CD4-positive, alpha-beta T cell (primary cell): ENCODE data around the gene WT1. TPM values are rescaled to one million over a fixed set of nuclear protein-coding genes. Genes with fewer than 3 reads are reported as not detected.

Source experiments
- ATAC-seq: fragments of 200-7000 bp; cut with Tn5 transposase; one replicate; pipeline ENCODE4 v1.10.0; 2022; ENCODE audit warnings: mild to moderate bottlenecking; ENCODE audit not compliant: poor library complexity
- CTCF ChIA-PET: fragments of 350-600 bp; sonication (Branson Sonifier 250); formaldehyde crosslinking; loops from one replicate; lab custom pipeline; 2021; ENCODE audit warnings: antibody characterized with exemption, inconsistent platforms; lab: Charles Lee
- POLR2A ChIA-PET: fragments of 350-600 bp; sonication (Branson Sonifier 250); formaldehyde crosslinking; loops from one replicate; lab custom pipeline; 2021; ENCODE audit warnings: antibody characterized with exemption, inconsistent platforms; lab: Charles Lee
- DNase-seq, 14 experiments: peaks; one replicate each; pipeline ENCODE4 v3.0.0-alpha.2; 2013 to 2020; ENCODE audit warnings: mixed read lengths in 2 of 14
- H3K27ac ChIP-seq, 2 donors: one replicate each; pipeline versions ENCODE4 v1.5.1 to v1.7.0; 2013; ENCODE audit warnings: low read length in 2 of 2, low read depth in 1 of 2, mild to moderate bottlenecking in 1 of 2
- H3K27me3 ChIP-seq, 2 experiments: 1 replicate in 1 of 2; 2 replicates in 1 of 2; pipeline versions ENCODE4 v1.6.1 to v1.7.0; 2013; ENCODE audit warnings: low read length in 2 of 2, control low read depth in 1 of 2, mild to moderate bottlenecking in 1 of 2, moderate library complexity in 1 of 2; ENCODE audit not compliant: insufficient read depth in 2 of 2, control insufficient read depth in 1 of 2
- H3K36me3 ChIP-seq: one replicate; pipeline ENCODE4 v1.6.1; 2013; ENCODE audit warnings: low read length, control low read depth; ENCODE audit not compliant: insufficient read depth
- H3K4me1 ChIP-seq: one replicate; pipeline ENCODE4 v1.6.1; 2013; ENCODE audit warnings: low read length, control low read depth; ENCODE audit not compliant: insufficient read depth
- H3K4me3 ChIP-seq: one replicate; pipeline ENCODE4 v1.5.1; 2013; ENCODE audit warnings: mild to moderate bottlenecking, low read length, moderate library complexity
- H3K9me3 ChIP-seq, 2 experiments: 1 replicate in 1 of 2; 2 replicates in 1 of 2; pipeline versions ENCODE4 v1.6.1 to v1.7.0; 2013; ENCODE audit warnings: low read length in 2 of 2, mild to moderate bottlenecking in 2 of 2, control low read depth in 1 of 2, moderate library complexity in 1 of 2; ENCODE audit not compliant: control insufficient read depth in 1 of 2, insufficient read depth in 1 of 2
- H3K27ac Mint-ChIP-seq: one replicate; pipeline ENCODE4 v1.8.0; 2020; ENCODE audit warnings: mixed read lengths
- H3K27me3 Mint-ChIP-seq: one replicate; pipeline ENCODE4 v1.8.0; 2021; ENCODE audit warnings: mixed read lengths
- H3K36me3 Mint-ChIP-seq: one replicate; pipeline ENCODE4 v1.8.0; 2021; ENCODE audit warnings: low read depth, mixed read lengths
- H3K4me1 Mint-ChIP-seq: one replicate; pipeline ENCODE4 v1.8.0; 2021; ENCODE audit warnings: low read depth, mixed read lengths
- H3K4me3 Mint-ChIP-seq: one replicate; pipeline ENCODE4 v1.8.0; 2020; ENCODE audit warnings: mild to moderate bottlenecking, mixed read lengths
- H3K9me3 Mint-ChIP-seq: one replicate; pipeline ENCODE4 v1.8.0; 2020; ENCODE audit warnings: mixed read lengths
- CTCF ChIP-seq: fragments of 200-600 bp; IDR thresholded peaks from one replicate; pipeline ENCODE4 v1.8.0; 2022; ENCODE audit warnings: antibody characterized with exemption, mild to moderate bottlenecking
- intact Hi-C, 2 experiments: fragments of 100-400 bp; cut with DNase I in 1 of 2; cut with micrococcal nuclease in 1 of 2; formaldehyde crosslinking; loops; one replicate each; pipeline versions ENCODE4 v1.15.1 to v1.9.0; 2023 to 2025; cut with DNase I, micrococcal nuclease
- total RNA-seq, 174 experiments: library from RNA in 2 of 174; stranded (reverse) in 2 of 174; gene quantifications; one replicate each; pipeline ENCODE4 v1.2.3 and lab custom pipeline; 2021 to 2026

The WT1 gene
- total RNA-seq, 2 experiments from 2014 or later, result not detected

GRCh38 chr11:32446227-32446626 is 10.9 kb upstream of the WT1 start:
- Histone ChIP-seq H3K27ac (no peak overlapping the region), H3K9me3 (no peaks in the 10 kb centered on the region), H3K36me3 (no peaks in the 10 kb centered on the region), H3K4me3 (no peak overlapping the region), H3K4me1 (no peaks in the 10 kb centered on the region), H3K27me3 (peaks cover 11 to 35% of the 10 kb centered on the region in 2 experiments)
- no peak overlapping the region for H3K27ac Mint-ChIP-seq
- TF ChIP-seq CTCF, result no peak
- no peaks in the 10 kb centered on the region for H3K36me3 Mint-ChIP-seq
- DNase-seq (no peak), ATAC-seq (no peak)
- CTCF ChIA-PET, result no interaction called here
- H3K4me1 Mint-ChIP-seq, result no peaks in the 10 kb centered on the region
- peaks cover 57% of the 10 kb centered on the region for H3K27me3 Mint-ChIP-seq
- POLR2A ChIA-PET, result no interaction called here
- intact Hi-C loops, result no loop called here
- H3K9me3 Mint-ChIP-seq, result no peaks in the 10 kb centered on the region
- H3K4me3 Mint-ChIP-seq, result no peak overlapping the region

GRCh38 chr11:32444186-32444585 is 8.8 kb upstream of the WT1 start:
- Mint-ChIP-seq H3K4me1 (peaks cover 4% of the 10 kb centered on the region), H3K9me3 (no peaks in the 10 kb centered on the region), H3K27ac (no peak overlapping the region), H3K27me3 (peaks cover 69% of the 10 kb centered on the region), H3K36me3 (no peaks in the 10 kb centered on the region), H3K4me3 (no peak overlapping the region)
- ATAC-seq (no peak), DNase-seq (no peak)
- Histone ChIP-seq H3K4me1 (peaks cover 5% of the 10 kb centered on the region), H3K9me3 (peaks cover 0 to 4% of the 10 kb centered on the region in 2 experiments), H3K27ac (no peak overlapping the region), H3K4me3 (no peak overlapping the region), H3K27me3 (peaks cover 25 to 51% of the 10 kb centered on the region in 2 experiments), H3K36me3 (no peaks in the 10 kb centered on the region)
- CTCF ChIA-PET, result no interaction called here
- intact Hi-C loops, result no loop called here
- TF ChIP-seq CTCF, result no peak
- POLR2A ChIA-PET, result no interaction called here

DNA sequence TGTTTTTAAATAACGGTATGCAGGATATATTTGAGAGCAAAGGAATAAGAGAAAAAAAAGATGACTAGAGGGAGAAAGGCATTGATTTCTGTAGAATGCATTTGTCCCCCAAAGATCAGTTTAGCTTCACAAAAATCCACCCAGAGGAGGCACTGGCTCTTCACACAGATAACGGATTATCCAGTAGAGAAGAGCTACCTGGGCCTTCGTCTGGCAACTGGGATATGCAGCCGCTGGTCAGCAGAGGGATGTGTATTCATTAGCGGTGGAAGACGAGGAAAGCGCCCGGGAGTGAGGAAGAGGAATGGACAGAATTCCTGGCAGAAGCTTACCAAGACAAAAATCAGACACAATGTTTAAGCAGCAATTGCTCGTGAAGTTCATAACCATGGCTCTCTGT is 5.6 kb upstream of the WT1 start:
- POLR2A ChIA-PET, result no interaction called here
- peaks cover 58 to 72% of the 10 kb centered on the region in 2 experiments for H3K27me3 ChIP-seq

More for the DNA sequence above, 5.6 kb upstream of the WT1 start:
- Histone ChIP-seq H3K27ac (no peak overlapping the region), H3K36me3 (no peaks in the 10 kb centered on the region), H3K4me3 (no peak overlapping the region), H3K9me3 (peaks cover 0 to 28% of the 10 kb centered on the region in 2 experiments), H3K4me1 (peaks cover 36% of the 10 kb centered on the region)
- no peak for TF ChIP-seq CTCF
- H3K4me1 Mint-ChIP-seq, result peaks cover 28% of the 10 kb centered on the region
- no peak overlapping the region for H3K4me3 Mint-ChIP-seq
- no peaks in the 10 kb centered on the region for H3K9me3 Mint-ChIP-seq
- no peak for ATAC-seq
- peaks cover 85% of the 10 kb centered on the region for H3K27me3 Mint-ChIP-seq
- intact Hi-C loops, result no loop called here
- CTCF ChIA-PET, result no interaction called here
- DNase-seq, result no peak
- no peak overlapping the region for H3K27ac Mint-ChIP-seq
- no peaks in the 10 kb centered on the region for H3K36me3 Mint-ChIP-seq
